A549 treated with ZK216348 at 1 μM for 4 hours (cell line): ENCODE measurements around the gene PRRG2. TPM values are rescaled to one million over a fixed set of nuclear protein-coding genes. Genes with fewer than 3 reads are reported as not detected.

Source experiments
- total RNA-seq: library from RNA; stranded (reverse); fragments of 200-300 nt; extraction: Qiagen RNA extraction; gene quantifications from 5 replicates; pipeline ENCODE4 v1.2.3, GENCODE V29; 2022; ENCODE audit warnings: low read depth

Gene PRRG2
- 0.39 to 1.1 TPM (median 0.94 TPM) in 5 replicates for total RNA-seq

DNA sequence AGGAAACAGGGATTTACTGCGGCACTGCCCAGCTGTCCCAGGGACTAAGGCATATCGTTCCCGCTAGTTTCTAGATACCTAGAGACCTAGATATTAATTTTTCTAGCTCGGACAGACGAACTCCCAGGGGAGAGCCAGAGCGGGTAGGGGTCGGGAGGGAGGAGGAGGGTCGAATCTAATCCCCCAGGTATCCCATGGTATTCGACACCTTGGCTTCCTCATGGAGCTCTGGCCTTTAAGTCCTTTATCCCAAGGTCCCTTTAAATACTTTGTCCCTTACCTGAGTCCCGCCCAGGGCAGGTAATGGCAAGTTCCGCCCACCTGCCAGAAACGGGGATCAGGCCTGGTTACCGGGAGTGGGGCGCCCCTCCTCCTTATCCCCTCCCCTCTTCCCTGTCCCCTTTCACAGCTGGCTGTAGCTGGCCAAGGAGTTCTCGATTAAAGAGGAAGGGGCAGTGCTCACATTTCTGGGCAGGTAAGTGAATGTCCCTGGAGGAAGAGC lies at the start of gene PRRG2:
Gene PRRG2, plus strand, starts transcription at position 310 of the 502 bp plus-strand sequence. CDS start 1,904 bp downstream, outside the sequence.

DNA sequence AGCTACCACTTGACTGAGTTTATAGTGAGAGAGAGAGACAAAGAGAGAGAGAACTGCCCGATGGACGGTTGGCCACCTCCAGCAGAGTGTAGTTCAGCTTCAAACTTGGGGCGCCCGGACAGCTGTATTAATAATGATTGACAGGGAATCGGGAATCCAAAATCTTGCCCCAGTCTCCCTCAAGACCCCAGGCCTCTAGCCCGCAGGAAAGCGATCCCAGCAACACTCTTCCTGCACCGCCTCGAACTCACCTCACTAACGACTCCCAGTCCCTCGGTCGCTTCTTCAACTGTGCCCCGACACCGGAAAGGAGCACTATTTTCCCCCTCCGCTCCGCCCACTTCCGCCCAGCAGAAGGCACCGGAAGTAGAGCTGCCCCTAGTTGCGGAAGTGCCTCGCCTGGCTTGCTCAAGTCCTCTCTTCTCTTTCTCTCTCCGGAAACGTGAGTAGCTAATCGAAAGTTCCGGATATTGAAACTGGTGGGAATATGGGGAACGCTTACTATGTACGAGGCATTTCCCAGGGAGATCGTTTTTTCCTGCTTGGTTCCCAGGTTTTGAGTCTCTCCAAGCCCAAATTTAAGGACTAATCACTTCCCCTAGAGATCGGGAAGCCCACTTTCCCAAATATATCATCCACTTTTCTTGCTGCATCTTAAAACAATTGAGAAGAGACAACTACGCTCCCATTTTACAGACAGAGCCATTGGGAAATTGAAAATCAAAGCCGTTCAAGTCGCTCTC lies 681 bp upstream of the PRRG2 start, which contains the start of gene NOSIP:
Gene NOSIP, minus strand, starts transcription at position 293 of the 743 bp plus-strand sequence. CDS start 19,865 bp downstream, outside the sequence.

DNA sequence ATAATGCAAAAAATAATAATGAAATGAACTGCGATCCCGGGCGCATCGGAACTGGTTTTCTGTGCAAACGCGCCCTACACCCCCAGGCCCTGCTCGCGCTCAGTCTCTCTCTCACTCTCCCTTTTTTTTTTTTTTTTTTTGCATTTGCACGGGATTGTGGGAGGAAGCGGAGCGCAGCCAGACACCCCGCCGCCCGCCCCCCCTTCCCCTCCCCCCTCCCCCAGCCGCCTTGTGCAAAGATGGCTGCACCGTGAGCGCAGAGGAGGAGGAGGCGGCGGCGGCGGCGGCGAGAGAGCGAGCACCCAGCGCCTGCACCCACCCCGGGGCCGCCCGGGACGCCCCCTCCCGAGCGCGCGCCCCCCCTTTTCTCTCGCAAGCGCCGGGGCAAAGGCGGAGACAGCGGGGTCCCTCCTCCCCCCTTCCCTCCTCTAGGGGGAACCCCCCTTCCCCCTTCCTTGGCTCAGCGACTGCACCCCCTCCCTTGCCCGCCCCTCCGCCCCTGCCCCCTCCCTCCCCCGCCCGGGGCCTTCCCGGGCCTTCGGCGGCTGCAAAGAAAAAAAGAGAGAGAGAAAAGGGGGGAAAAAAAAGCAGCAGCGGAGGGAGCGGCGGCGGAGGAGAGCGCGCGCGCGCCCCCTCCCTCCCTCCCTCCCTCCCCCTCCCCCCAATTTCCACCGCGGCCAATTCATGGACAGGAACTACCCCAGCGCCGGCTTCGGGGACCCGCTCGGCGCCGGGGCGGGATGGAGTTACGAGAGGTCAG lies 10.0 kb downstream of the PRRG2 start, which contains the start of gene PRR12:
Gene PRR12, plus strand, starts transcription at position 212 of the 760 bp plus-strand sequence. Its CDS starts 473 bp downstream, at position 685.

DNA sequence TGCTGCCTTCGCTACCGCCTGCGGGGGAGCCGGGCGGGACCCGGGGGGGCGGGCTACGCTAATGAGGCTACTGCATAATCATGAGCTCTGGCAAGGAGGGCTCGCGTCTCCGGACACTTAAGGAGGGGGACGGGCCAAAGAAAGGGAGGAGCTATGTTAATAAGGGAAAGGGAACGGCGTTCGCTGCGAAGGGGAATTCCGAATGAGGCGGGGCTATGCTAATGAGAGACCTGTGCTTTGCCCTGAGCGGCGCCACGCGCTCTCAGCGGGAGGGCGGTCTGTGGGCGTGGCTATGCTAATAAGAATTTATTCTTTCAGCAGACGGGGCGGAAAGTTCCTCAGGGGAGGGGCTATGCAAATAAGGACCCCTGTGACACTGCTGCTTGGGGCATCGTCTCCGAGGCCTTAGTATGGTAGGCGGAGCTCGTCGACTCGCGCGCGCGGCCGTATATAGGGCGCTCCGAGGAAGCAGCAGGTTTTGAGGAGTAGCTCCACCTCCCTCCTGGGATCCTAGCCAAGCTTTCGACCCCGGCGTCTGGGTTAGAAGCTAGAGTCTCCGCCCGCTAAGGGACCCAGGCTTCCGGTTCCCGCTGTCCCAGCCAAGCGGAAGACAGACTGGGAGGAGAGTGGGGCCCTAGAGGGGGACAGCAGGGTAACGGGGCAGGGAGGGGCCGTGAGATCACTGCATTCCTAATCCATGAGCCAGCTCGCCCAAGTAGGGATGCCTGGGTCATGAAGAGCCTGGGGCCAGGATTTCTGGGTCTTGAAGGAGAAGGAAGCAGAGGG lies 59.2 kb downstream of the PRRG2 start, which contains the start of gene RRAS:
Gene RRAS, minus strand, starts transcription at position 31 of the 786 bp plus-strand sequence. CDS start 45 bp downstream, outside the sequence.

Other genes with a start within 250 kb of the PRRG2 start
- 0.13 TPM in 1 of 5 replicates, not detected in the others for gene CD37, start 245.9 kb upstream of the PRRG2 start, total RNA-seq
- gene TEAD2, start 218.9 kb upstream of the PRRG2 start, total RNA-seq = 13.1 to 20.4 TPM (median 16.7 TPM) in 5 replicates
- 0.80 to 0.86 TPM in 2 of 5 replicates, not detected in the others for gene DKKL1, start 217.4 kb upstream of the PRRG2 start, total RNA-seq
- gene KASH5, start 193.1 kb upstream of the PRRG2 start, total RNA-seq = not detected in 5 replicates
- gene PTH2, start 157.9 kb upstream of the PRRG2 start, total RNA-seq = not detected in 5 replicates
- 0.14 to 0.39 TPM (median 0.20 TPM) in 3 of 5 replicates, not detected in the others for gene GFY, start 155.9 kb upstream of the PRRG2 start, total RNA-seq
- 0.24 to 0.81 TPM (median 0.51 TPM) in 5 replicates for gene SLC17A7, start 139.8 kb upstream of the PRRG2 start, total RNA-seq
- 92.5 to 93.8 TPM (median 93.2 TPM) in 5 replicates for gene PIH1D1, start 129.5 kb upstream of the PRRG2 start, total RNA-seq
- gene ALDH16A1, start 128.1 kb upstream of the PRRG2 start, total RNA-seq = 12.1 to 27.7 TPM (median 25.8 TPM) in 5 replicates
- 0.70 to 1.6 TPM (median 1.1 TPM) in 5 replicates for gene FLT3LG, start 107.1 kb upstream of the PRRG2 start, total RNA-seq
- gene RPL13A, start 93.7 kb upstream of the PRRG2 start, total RNA-seq = 3,231 to 4,145 TPM (median 3,896 TPM) in 5 replicates
- gene RPS11, start 84.9 kb upstream of the PRRG2 start, total RNA-seq = 3,660 to 4,645 TPM (median 3,818 TPM) in 5 replicates
- gene FCGRT, start 68.7 kb upstream of the PRRG2 start, total RNA-seq = 21.1 to 29.8 TPM (median 28.8 TPM) in 5 replicates
- 2.0 to 2.8 TPM (median 2.7 TPM) in 5 replicates for gene RCN3, start 53.3 kb upstream of the PRRG2 start, total RNA-seq
- 69.9 to 115 TPM (median 107 TPM) in 5 replicates for gene NOSIP, start 760 bp upstream of the PRRG2 start, total RNA-seq
- gene PRR12, start 9.9 kb downstream of the PRRG2 start, total RNA-seq = 20.1 to 39.3 TPM (median 34.5 TPM) in 5 replicates
- gene RRAS, start 58.8 kb downstream of the PRRG2 start, total RNA-seq = 70.1 to 151 TPM (median 135 TPM) in 5 replicates
- 32.3 to 79.6 TPM (median 75.1 TPM) in 5 replicates for gene SCAF1, start 60.9 kb downstream of the PRRG2 start, total RNA-seq
- 69.2 to 108 TPM (median 102 TPM) in 5 replicates for gene IRF3, start 84.5 kb downstream of the PRRG2 start, total RNA-seq
- 49.1 to 71.5 TPM (median 65.4 TPM) in 5 replicates for gene BCL2L12, start 84.6 kb downstream of the PRRG2 start, total RNA-seq
- 329 to 426 TPM (median 425 TPM) in 5 replicates for gene PRMT1, start 96.0 kb downstream of the PRRG2 start, total RNA-seq
- 2.7 to 6.9 TPM (median 5.7 TPM) in 5 replicates for gene ADM5, start 108.3 kb downstream of the PRRG2 start, total RNA-seq
- gene CPT1C, start 109.8 kb downstream of the PRRG2 start, total RNA-seq = 11.4 to 14.4 TPM (median 13.4 TPM) in 5 replicates
- not detected in 5 replicates for gene TSKS, start 182.0 kb downstream of the PRRG2 start, total RNA-seq
- 31.7 to 63.3 TPM (median 57.1 TPM) in 5 replicates for gene AP2A1, start 185.7 kb downstream of the PRRG2 start, total RNA-seq
- gene FUZ, start 232.0 kb downstream of the PRRG2 start, total RNA-seq = 9.3 to 17.9 TPM (median 15.0 TPM) in 5 replicates
- gene MED25, start 237.0 kb downstream of the PRRG2 start, total RNA-seq = 39.7 to 74.7 TPM (median 67.0 TPM) in 5 replicates